SIG-M5 treated with dmso at 0.1 percent for 504 hours (cell line): Measurements from ENCODE around the gene KRTAP10-1.
A peak's percentile ranks its signal among the peaks of the same experiment; 100 is the strongest.
"Not testable (repeated sequence)": the region's sequence is repeated elsewhere in the genome, so short reads cannot be mapped to it uniquely, and the experiment has no call there.

Source experiments
- DNase-seq: peaks from one replicate; lab custom pipeline; 2025; ENCODE audit not compliant: unreplicated experiment; lab: John Stamatoyannopoulos, UW

KRTAP10-1 gene

DNA sequence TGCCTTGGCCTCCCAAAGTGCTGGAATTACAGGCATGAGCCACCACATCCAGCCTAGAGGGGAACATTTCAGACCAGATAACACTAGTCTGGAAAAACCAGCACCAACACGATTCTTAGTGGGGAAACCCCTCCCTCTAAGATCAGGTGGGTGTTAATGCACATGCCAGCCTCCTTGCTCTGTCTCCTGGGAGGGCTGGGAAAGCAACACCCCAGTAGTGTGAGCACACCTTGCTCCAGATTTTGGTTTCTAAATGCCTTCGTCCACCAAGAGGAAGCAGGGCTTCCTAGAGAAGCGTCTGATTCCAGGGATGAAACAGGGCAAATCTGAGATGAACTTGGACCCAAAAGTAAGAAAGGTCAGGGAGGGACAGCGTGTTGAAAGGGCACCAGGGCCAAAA lies 31.3 kb upstream of the KRTAP10-1 start:
- no peak for DNase-seq

DNA sequence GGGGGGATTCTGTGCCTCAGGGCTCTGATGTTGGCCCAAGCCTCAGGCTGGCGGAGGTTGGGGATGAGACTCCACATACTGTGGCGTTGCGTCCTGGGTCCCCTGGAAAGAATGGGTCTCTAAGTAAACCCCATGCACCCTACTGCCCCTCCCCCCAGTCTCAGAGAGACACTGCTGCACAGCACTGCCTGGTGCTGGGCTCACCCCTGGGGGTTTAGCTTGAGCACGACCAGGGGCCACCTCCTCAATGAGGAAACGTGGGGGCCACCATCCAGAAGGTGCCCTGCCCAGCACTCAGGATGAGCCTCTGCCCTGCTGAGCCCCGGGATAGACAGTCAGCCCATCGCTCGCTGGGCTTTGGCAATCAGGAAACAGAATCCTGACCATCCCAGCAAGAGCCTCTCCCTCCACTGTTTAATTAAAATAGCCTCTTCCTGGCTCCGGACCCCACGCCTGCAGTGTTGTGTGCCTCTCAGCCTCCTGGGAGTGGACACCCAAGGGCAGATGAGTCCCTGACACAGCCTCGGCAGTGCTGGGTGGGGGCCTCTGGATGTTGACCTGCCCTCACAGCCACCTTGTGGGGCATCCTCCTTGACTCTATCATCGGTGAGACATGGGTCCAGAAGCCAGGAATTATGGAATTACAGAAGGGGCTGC lies 30.0 kb upstream of the KRTAP10-1 start:
- DNase-seq = no peak

DNA sequence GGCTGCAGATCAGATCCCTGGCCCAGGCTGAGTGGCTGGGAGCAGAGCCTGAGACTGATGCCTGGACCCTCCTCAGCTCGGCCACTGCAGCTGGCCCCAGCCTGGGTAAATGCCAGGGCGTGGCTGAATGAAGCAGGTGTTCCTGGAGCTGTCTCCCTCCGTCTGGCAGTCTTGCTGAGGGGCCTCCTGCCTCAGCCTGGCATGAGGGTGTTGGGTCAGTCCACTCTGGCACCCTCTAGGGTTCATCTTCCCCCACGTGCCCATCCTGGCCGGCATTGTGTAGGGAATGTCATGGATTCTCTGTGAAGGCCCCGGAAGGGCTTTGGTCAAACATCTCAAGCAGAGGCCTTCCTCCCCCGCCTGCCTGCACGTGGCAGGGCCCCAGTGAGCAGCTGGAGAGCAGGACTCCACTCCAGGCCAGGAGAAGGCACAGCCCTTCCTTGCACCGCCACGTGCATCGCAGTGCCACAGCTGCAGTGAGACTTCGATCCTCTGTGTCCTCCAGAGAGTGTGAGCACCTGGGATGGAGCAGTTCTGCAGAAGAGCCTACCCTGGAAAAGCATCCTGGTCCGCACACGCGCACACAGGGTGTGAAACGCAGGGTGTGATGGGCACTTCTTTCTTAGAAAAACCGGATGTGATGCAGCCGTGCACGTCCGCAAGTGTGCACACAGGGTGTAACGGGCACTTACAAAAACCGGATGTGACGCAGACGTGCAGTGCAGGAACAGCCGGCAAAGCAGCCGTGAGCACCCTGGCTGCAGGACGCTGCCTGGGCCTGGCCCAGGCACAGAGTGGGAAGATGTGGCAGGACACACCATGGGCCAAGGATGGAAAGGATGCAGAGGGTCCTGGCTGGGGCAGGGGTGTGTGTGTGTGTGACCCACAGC lies 28.9 kb upstream of the KRTAP10-1 start:
- no peak for DNase-seq

GRCh38 chr21:44568261-44568660 lies 28.3 kb upstream of the KRTAP10-1 start:
- no peak for DNase-seq

- no peak for DNase-seq
These were observed 27.6 kb upstream of the KRTAP10-1 start for GRCh38 chr21:44567481-44568171.

- peak; percentile 62 for DNase-seq
These were observed 26.4 kb upstream of the KRTAP10-1 start for GRCh38 chr21:44566403-44566802.

DNA sequence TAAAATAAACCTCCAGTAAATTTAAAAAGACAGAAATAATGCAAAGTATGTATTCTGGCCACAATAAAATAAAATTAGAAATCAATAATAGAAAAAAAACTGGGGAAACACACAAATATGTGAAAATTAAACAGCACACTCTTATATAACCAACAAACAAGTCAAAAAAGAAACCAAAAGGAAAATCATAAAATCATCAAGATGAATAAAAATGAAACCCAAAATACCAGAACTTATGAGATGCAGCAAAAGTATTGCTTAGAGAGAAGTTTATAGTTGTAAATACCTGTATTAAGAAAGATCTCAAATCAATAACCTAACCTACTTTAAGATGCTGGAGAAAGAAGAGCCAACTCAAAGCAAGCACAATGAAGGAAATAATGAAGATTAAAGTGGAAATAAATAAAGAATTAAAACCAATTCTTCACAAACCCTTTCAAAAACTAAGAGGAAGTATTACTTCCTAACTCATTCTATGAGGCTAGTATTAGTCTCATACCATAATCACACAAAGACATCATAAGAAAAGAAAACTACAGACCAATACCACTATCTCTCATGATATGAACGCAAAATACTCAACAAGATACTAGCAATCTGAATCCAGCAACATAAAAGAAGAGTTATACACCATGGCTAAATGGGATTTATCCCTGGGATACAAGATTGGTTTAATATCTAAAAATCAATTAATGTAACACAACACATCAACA lies 25.0 kb upstream of the KRTAP10-1 start:
- no peak for DNase-seq

DNA sequence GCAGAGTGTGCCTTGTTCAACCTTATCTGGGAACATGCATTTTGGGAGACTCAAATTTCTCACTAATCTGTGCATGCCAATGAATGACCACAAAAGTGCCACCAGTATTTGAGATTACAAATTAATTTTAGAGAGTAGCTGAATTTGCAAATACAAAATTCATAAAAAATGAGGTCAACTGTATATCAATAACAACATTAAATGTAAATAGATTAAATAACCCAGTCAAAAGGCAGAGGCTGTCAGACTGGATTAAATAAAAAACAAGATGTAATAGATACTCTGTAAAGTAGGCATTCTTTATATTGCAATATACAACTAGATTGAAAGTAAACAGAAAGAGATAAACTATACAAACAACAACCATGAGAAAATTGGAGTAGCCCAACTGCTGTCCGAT lies 24.1 kb upstream of the KRTAP10-1 start:
- DNase-seq = no peak

DNA sequence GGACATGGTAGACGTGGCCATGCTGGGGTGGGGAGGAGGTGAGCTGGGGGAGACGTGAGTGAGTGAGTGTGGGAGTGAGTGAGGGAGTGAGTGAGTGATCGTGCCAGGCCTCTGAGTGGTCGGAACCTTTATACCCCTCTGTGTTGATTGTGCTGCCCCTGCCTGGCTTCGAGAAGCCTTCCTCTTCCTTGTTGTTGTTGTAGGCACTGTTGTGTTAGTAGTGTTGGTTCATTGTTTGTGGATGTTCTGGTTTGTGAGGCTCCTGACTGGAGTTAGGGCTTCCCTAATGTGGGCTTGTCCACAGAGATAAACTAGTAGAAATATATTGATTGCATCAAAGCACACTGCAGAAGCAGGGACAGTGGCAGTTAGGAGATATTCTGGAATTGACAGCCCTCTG lies 18.7 kb upstream of the KRTAP10-1 start, which contains the start of gene KRTAP10-3:
Gene KRTAP10-3 (minus strand): TSS at position 101 of the 400 bp plus-strand sequence. CDS start 80 bp downstream, at position 21.
- DNase-seq = no peak

GRCh38 chr21:44558329-44558675 lies 18.3 kb upstream of the KRTAP10-1 start:
- DNase-seq = not testable (repeated sequence)

- no peak for DNase-seq
These were observed 17.7 kb upstream of the KRTAP10-1 start for GRCh38 chr21:44557491-44558328.

DNA sequence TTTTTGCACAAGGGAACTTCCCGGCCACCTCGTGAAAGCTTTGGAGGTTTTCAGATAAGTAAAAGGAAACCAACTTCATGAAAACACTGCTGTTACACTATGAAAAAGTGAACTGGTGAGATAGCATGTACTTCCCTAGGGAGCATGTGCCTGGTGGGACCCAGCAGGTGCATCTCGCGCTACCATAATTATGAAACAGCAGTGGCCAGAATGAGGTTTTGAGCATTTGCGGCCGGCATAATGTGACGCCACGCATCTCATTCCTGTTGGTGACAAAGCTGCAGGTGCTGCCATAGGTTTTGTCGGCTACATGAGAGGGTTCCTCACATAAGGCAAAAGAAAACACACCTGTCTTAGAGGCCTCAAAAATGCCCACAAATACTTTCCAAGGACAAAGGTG lies 16.9 kb upstream of the KRTAP10-1 start:
- no peak for DNase-seq

DNA sequence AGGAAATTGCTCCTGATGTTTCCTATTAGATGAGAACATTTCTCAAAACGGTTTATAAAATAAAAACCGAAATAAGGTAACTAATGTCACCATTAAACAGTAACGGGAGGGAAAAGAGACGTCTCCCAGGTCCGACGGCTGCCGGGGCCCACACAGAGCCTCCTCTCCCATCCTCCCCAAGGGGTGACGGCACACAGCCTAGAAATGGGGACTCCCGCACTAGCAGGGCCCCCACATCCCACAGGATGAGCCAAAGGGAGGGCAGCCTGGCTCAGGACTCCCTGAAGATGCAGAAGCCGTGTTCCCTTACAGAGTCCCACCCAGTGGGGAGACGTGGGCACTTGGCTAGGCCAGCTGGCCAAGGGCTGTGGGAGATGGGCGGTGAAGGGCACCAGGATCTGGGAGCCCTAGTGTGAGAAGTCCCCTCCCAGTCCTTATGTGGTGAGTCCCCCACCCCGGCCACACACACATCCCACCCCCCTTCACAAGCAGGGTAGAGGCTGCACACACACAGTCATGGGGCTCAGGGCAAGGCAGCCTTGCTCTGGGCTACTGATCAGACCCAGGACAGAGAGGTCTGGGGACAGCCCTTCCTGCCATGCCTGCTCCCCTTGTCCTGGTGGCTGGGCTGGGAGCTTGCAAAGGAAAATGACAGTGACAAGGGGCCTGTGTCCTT lies 15.3 kb upstream of the KRTAP10-1 start:
- no peak for DNase-seq

DNA sequence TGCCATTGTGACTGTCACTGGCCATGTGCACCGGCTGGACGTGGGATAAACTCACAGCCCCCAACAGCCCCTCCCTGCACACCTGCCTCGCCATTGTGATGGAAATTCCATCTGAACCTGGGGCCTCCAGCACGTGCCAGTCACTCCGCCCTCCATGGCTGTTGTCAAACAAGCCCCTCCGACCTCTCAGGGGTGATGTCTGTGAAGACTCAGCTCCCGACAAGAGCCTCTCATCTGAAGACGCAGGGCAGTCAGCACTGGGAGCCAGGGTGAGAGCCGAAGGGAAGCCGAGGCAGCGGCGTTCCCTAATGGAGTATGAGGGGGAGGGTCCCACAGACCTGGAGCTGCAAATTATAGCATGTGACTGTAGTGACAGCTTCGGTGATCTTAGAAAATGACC lies 12.7 kb upstream of the KRTAP10-1 start:
- DNase-seq = no peak

DNA sequence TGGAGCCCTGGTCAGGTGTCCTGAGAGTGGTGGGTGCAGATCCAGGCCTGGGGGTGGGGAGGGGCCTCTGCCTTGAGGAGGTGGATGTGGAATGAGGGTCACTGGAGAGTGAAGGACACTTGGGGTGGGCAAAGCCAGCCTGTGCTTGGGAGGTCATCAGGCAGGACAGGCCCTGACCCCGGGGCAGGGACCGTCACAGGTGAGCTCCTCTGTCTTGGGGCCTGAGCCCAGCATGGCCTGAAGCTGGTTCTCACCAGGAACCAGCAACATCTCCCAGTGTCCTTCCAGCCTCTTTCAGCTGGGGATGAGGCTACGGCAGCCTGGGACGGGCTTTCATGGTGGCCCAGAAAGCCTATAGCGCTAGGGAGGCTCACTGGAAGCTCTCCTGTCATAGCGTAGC lies 12.1 kb upstream of the KRTAP10-1 start:
- no peak for DNase-seq

- DNase-seq = no peak
These were observed 11.5 kb upstream of the KRTAP10-1 start, which contains the start of gene KRTAP10-2 for GRCh38 chr21:44551340-44551961. Gene KRTAP10-2, minus strand, starts transcription at chr21:44551505. Its CDS starts 47 bp downstream, at chr21:44551458.

DNA sequence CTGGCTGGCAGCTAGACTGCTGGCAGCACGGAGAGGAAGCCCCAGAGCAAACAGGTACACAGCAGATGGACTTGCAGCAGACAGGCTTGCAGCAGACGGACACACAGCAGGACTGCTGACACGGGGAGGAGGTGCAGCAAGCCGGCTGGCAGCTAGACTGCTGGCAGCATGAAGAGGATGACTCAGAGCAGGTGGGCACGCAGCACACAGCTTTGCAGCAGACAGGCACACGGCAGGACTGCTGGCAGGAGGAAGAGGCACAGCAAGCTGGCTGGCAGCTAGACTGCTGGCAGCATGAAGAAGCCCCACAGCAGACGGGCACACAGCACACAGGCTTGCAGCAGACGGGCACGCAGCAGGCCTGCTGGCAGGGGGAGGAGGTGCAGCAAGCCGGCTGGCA lies 10.8 kb upstream of the KRTAP10-1 start:
- no peak for DNase-seq

DNA sequence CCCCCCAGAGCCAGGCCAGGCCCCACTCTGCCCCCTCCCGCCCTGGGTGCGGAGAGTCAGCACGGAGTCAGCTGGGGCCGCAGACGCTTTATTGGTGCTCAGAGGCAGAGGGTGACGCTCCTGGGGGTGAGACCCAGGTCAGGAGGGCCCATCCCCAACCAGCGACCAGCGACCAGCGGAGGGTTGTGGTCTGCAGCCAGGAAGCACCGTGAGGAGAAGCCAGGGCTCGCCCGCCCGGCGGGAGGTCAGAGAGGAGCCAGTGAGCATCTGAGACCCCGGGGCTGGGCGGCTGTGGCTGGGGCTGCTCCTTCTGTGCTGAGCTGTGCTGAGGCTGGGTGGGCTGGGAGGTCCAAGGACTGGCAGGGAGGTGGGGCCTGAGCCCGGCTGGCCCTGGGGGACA lies 10.3 kb upstream of the KRTAP10-1 start:
- not testable (repeated sequence) for DNase-seq

DNA sequence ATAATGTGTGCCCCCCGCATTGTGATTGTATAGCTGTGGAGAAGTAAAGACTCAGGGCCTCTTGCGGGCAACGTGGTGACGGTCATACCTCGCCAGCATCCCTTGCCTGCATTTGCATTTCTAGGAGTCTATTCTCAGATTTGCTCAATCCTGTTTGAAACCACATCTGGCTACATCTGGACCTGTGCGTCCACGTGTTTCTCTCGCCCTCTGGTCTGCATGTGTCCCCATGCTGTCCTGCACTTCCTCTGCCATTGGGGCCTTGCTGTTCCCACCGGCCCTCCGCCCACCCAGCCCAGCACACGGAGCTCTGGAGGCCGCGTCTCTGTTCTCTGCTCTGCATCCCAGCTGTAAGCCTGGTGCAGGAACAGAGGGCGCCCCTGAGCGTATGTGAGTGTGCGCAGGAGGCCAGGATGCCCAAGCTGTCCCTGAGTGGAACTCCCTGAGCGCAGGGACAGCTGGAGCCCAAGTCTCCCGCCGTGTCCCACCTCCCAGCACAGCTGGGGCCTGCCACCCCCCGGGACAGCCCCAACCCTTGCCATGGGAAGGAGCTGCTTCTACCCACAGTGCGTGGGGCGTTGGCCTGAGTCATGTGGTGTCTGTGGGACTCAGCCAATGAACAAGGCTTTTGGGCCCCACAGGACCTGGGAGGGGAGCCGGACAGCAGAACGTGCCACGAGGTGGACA lies 9.7 kb upstream of the KRTAP10-1 start:
- DNase-seq = no peak
